ENCODE results near the gene IVNS1ABP. TPM values are rescaled to one million over a fixed set of nuclear protein-coding genes. Genes with fewer than 3 reads are reported as not detected.

IVNS1ABP gene
- total RNA-seq, 4 donors from 2014 or later: 20.8 to 39.4 (median 32.8) TPM

DNA sequence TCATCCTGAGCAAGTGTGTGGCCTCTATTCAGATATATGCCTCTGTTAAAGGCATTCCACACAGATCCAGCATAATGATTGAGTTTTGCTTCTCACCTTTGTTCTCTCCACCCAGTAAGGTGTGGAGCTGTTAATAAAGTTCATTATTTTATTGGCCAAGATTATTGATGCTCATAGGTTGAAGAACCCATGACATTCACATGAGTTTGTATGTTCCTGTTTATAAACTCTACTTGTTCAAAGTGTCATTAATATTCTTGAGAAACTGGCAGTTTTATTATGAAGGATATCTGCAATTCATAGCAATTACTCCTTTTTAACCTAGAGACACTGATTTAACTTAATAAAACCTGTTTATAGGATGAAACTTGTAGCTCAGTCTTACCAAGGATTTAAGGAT is 22.0 kb downstream of the IVNS1ABP start:
- no peak for ATAC-seq
- Histone ChIP-seq H3K4me1 (peaks cover 0 to 21% (median 0%) of the 10 kb centered on the region in 3 donors), H3K4me3 (no peak overlapping the region), H3K36me3 (peaks cover 7 to 44% of the 10 kb centered on the region in 2 donors), H3K27me3 (no peaks in the 10 kb centered on the region), H3K9me3 (no peaks in the 10 kb centered on the region), H3K27ac (no peak overlapping the region)
- TF ChIP-seq POLR2AphosphoS5 (IDR thresholded peaks at IDR 0.05): no peak
- TF ChIP-seq POLR2A (IDR thresholded peaks at IDR 0.05): no peak
- TF ChIP-seq, protein P1, sequence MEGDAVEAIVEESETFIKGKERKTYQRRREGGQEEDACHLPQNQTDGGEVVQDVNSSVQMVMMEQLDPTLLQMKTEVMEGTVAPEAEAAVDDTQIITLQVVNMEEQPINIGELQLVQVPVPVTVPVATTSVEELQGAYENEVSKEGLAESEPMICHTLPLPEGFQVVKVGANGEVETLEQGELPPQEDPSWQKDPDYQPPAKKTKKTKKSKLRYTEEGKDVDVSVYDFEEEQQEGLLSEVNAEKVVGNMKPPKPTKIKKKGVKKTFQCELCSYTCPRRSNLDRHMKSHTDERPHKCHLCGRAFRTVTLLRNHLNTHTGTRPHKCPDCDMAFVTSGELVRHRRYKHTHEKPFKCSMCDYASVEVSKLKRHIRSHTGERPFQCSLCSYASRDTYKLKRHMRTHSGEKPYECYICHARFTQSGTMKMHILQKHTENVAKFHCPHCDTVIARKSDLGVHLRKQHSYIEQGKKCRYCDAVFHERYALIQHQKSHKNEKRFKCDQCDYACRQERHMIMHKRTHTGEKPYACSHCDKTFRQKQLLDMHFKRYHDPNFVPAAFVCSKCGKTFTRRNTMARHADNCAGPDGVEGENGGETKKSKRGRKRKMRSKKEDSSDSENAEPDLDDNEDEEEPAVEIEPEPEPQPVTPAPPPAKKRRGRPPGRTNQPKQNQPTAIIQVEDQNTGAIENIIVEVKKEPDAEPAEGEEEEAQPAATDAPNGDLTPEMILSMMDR (IDR thresholded peaks at IDR 0.05): no peak
- TF ChIP-seq EP300 (IDR thresholded peaks at IDR 0.05): no peak

DNA sequence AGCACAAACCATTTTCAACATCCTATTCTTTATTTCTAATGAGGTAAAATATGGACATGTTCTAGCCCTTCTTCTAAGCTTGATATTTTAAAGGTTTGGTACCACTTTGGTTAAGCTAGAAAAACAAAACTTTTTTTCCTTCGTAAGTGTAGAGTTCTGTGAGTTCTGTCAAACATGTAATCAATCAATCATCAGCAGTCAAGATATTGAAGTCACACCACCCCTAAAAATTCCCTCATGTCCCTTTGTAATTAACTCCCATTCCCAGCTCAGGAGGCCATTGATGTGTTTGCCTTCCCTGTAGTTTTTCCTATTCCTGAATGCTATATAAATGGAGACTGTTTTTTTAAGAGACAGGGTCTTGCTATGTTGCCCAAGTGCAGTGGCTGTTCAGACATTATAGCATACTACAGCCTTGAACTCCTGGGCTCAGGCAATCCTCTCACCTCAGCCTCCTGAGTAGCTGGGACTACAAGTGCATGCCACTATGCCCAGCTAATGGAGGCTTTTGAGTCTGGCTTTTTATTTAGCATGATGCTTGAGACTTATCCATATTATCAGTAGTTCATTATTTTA is 23.0 kb downstream of the IVNS1ABP start:
- Histone ChIP-seq H3K9me3 (no peaks in the 10 kb centered on the region), H3K36me3 (peaks cover 3 to 33% of the 10 kb centered on the region in 2 donors), H3K4me1 (peaks cover 0 to 21% (median 0%) of the 10 kb centered on the region in 3 donors), H3K27ac (no peak overlapping the region), H3K4me3 (no peak overlapping the region), H3K27me3 (no peaks in the 10 kb centered on the region)
- no peak for ATAC-seq
- WGBS, 2 donors (ENCODE audit: low coverage in 1 of 2): 88 to 92% methylated on average over 1 of the region's 1 CpG
- TF ChIP-seq POLR2AphosphoS5 (IDR thresholded peaks at IDR 0.05) (no peak), POLR2A (IDR thresholded peaks at IDR 0.05) (no peak), EP300 (IDR thresholded peaks at IDR 0.05) (no peak)
- TF ChIP-seq, protein P1 (IDR thresholded peaks at IDR 0.05): no peak

DNA sequence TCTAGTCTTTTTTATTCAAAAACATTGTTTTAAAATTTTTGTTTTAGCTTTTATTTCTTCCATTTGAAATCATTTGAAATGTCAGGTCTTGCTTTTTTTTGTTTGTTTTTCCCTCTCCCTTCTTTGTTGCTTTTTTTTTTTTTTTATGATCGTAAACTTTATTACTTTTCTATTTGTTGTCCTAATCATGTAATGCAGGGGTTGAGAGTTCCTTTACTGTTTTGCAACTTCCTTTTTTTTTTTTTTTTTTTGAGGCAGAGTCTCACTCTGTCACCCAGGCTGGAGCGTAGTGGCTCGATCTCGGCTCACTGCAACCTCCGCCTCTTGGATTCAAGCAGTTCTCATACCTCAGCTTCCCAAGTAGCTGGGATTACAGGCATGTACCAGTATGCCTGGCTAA is 24.8 kb downstream of the IVNS1ABP start:
- no peak overlapping the region for H3K27ac ChIP-seq
- WGBS, 2 donors (ENCODE audit: low coverage in 1 of 2): 76 to 80% methylated on average over 5 of the region's 5 CpGs
- ATAC-seq: no peak
- H3K27me3 ChIP-seq: no peaks in the 10 kb centered on the region
- peaks cover 0 to 15% of the 10 kb centered on the region in 2 donors for H3K36me3 ChIP-seq
- peaks cover 0 to 21% (median 0%) of the 10 kb centered on the region in 3 donors for H3K4me1 ChIP-seq
- H3K9me3 ChIP-seq: no peaks in the 10 kb centered on the region
- no peak overlapping the region for H3K4me3 ChIP-seq
- TF ChIP-seq POLR2AphosphoS5 (IDR thresholded peaks at IDR 0.05): no peak
- TF ChIP-seq POLR2A (IDR thresholded peaks at IDR 0.05): no peak
- no peak for TF ChIP-seq EP300 (IDR thresholded peaks at IDR 0.05)
- TF ChIP-seq, protein P1 (IDR thresholded peaks at IDR 0.05): no peak

DNA sequence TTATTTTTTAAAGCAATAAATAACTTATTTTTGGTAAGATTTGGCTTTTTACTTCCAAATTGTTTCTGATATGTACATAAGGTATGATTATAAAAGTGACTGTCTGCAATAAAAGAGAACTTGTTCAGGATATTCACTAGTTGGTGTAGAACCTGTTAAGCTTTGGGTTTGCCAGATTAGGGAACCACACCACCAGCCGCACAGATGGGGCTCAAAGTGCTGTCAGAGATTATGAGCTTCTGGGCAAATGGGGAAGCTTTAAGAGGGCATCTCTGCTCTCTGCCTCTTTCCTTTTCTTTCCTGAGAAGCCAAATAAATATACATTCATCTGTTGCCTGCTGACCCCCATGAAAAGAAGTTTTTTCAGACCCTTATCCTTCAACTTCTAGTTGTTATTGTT is 25.4 kb downstream of the IVNS1ABP start:
- peaks cover 0 to 21% (median 0%) of the 10 kb centered on the region in 3 donors for H3K4me1 ChIP-seq
- ATAC-seq: no peak

DNA sequence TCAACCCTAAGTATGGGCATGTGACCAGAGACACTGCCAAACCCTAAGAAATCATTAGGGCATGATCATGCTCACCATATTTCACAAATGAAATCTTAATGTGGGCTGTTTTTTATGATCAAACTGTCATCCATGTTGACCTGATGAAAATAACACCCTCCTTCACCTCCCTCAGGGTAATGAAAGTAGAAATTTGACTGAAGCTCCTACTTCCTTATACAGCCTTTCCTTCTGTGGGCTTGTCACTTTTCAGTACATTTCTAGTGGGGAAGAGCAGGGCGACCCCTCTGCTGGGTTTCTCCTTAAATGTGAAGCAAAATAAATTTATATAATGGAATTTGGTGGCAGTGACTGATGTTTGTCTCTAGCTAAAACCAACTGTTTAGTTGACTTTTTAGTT is 25.9 kb downstream of the IVNS1ABP start:
- H3K27me3 ChIP-seq: no peaks in the 10 kb centered on the region
- H3K36me3 ChIP-seq: peaks cover 0 to 4% of the 10 kb centered on the region in 2 donors
- peaks cover 0 to 21% (median 0%) of the 10 kb centered on the region in 3 donors for H3K4me1 ChIP-seq
- H3K27ac ChIP-seq: no peak overlapping the region
- no peaks in the 10 kb centered on the region for H3K9me3 ChIP-seq
- no peak overlapping the region for H3K4me3 ChIP-seq
- WGBS, 2 donors (ENCODE audit: low coverage in 1 of 2): 77 to 100% methylated on average over 1 of the region's 1 CpG
- ATAC-seq: no peak
- TF ChIP-seq, protein P1 (IDR thresholded peaks at IDR 0.05): no peak
- no peak for TF ChIP-seq EP300 (IDR thresholded peaks at IDR 0.05)
- TF ChIP-seq POLR2AphosphoS5 (IDR thresholded peaks at IDR 0.05): no peak
- TF ChIP-seq POLR2A (IDR thresholded peaks at IDR 0.05): no peak

More for the DNA sequence above, 25.4 kb downstream of the IVNS1ABP start:
- WGBS, 2 donors (ENCODE audit: low coverage in 1 of 2): 88 to 89% methylated on average over 1 of the region's 1 CpG
- Histone ChIP-seq H3K27me3 (no peaks in the 10 kb centered on the region), H3K9me3 (no peaks in the 10 kb centered on the region), H3K36me3 (peaks cover 0 to 9% of the 10 kb centered on the region in 2 donors), H3K27ac (no peak overlapping the region), H3K4me3 (no peak overlapping the region)
- TF ChIP-seq POLR2AphosphoS5 (IDR thresholded peaks at IDR 0.05) (no peak), EP300 (IDR thresholded peaks at IDR 0.05) (no peak), POLR2A (IDR thresholded peaks at IDR 0.05) (no peak)
- TF ChIP-seq, protein P1 (IDR thresholded peaks at IDR 0.05): no peak

Data from gastroesophageal sphincter (tissue), 4 donors.